ENCODE data around the gene KLHL14.
"Not testable (repeated sequence)": the region's sequence is repeated elsewhere in the genome, so short reads cannot be mapped to it uniquely, and the experiment has no call there.

KLHL14 gene

GRCh38 chr18:32772581-32773381, at the start of gene KLHL14:
TSS of gene KLHL14 (minus strand) at chr18:32773023. CDS start at chr18:32770591, 2,432 bp downstream.
- DNase-seq (ENCODE audit: low read depth in 1 of 2, low spot score in 1 of 2), result no peak

GRCh38 chr18:32822197-32822596, 49.4 kb upstream of the KLHL14 start:
- DNase-seq (ENCODE audit: low read depth in 1 of 2, low spot score in 1 of 2), result no peak

- DNase-seq (ENCODE audit: low read depth in 1 of 2, low spot score in 1 of 2), result no peak
Observed at GRCh38 chr18:32815881-32816280, 43.1 kb upstream of the KLHL14 start.

GRCh38 chr18:32812342-32812741, 39.5 kb upstream of the KLHL14 start:
- DNase-seq (ENCODE audit: low read depth in 1 of 2, low spot score in 1 of 2), result no peak

GRCh38 chr18:32810314-32810713, 37.5 kb upstream of the KLHL14 start:
- no peak for DNase-seq (ENCODE audit: low read depth in 1 of 2, low spot score in 1 of 2)

- DNase-seq (ENCODE audit: low read depth in 1 of 2, low spot score in 1 of 2), result no peak
Observed at GRCh38 chr18:32805354-32805753, 32.5 kb upstream of the KLHL14 start.

- DNase-seq (ENCODE audit: low read depth in 1 of 2, low spot score in 1 of 2), result no peak
Observed at GRCh38 chr18:32804134-32804888, 31.5 kb upstream of the KLHL14 start.

GRCh38 chr18:32803568-32803967, 30.7 kb upstream of the KLHL14 start:
- DNase-seq (ENCODE audit: low read depth in 1 of 2, low spot score in 1 of 2), result no peak

GRCh38 chr18:32802591-32803451, 30.0 kb upstream of the KLHL14 start:
- DNase-seq (ENCODE audit: low read depth in 1 of 2, low spot score in 1 of 2), result no peak

- DNase-seq (ENCODE audit: low read depth in 1 of 2, low spot score in 1 of 2), result no peak
Observed at GRCh38 chr18:32801228-32801627, 28.4 kb upstream of the KLHL14 start.

- DNase-seq (ENCODE audit: low read depth in 1 of 2, low spot score in 1 of 2), result no peak
Observed at GRCh38 chr18:32798209-32798960, 25.6 kb upstream of the KLHL14 start.

- not testable (repeated sequence) for DNase-seq (ENCODE audit: low read depth in 1 of 2, low spot score in 1 of 2)
Observed at GRCh38 chr18:32794667-32795066, 21.8 kb upstream of the KLHL14 start.

- DNase-seq (ENCODE audit: low read depth in 1 of 2, low spot score in 1 of 2), result no peak
Observed at GRCh38 chr18:32779010-32779409, 6.2 kb upstream of the KLHL14 start.

GRCh38 chr18:32777049-32777448, 4.2 kb upstream of the KLHL14 start:
- DNase-seq (ENCODE audit: low read depth in 1 of 2, low spot score in 1 of 2), result no peak

- DNase-seq (ENCODE audit: low read depth in 1 of 2, low spot score in 1 of 2), result no peak
Observed at GRCh38 chr18:32776561-32776960, 3.7 kb upstream of the KLHL14 start.

GRCh38 chr18:32775628-32776027, 2.8 kb upstream of the KLHL14 start:
- no peak for DNase-seq (ENCODE audit: low read depth in 1 of 2, low spot score in 1 of 2)

GRCh38 chr18:32773382-32773712, 524 bp upstream of the KLHL14 start:
- DNase-seq (ENCODE audit: low read depth in 1 of 2, low spot score in 1 of 2), result no peak

- DNase-seq (ENCODE audit: low read depth in 1 of 2, low spot score in 1 of 2), result no peak
Observed at GRCh38 chr18:32771871-32772580, 797 bp downstream of the KLHL14 start.

- DNase-seq (ENCODE audit: low read depth in 1 of 2, low spot score in 1 of 2), result no peak
Observed at GRCh38 chr18:32771169-32771751, 1.6 kb downstream of the KLHL14 start.

- DNase-seq (ENCODE audit: low read depth in 1 of 2, low spot score in 1 of 2), result no peak
Observed at GRCh38 chr18:32770666-32771168, 2.1 kb downstream of the KLHL14 start.
